NCI-H1105 treated with DMSO at 0.1 percent for 48 hours (cell line): ENCODE results near the gene CLPSL1.
"Not testable (repeated sequence)": the region's sequence is repeated elsewhere in the genome, so short reads cannot be mapped to it uniquely, and the experiment has no call there.

Experiments
- DNase-seq: peaks from one replicate; lab custom pipeline; 2025; lab: John Stamatoyannopoulos, UW

CLPSL1 gene, protein sequence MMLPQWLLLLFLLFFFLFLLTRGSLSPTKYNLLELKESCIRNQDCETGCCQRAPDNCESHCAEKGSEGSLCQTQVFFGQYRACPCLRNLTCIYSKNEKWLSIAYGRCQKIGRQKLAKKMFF

DNA sequence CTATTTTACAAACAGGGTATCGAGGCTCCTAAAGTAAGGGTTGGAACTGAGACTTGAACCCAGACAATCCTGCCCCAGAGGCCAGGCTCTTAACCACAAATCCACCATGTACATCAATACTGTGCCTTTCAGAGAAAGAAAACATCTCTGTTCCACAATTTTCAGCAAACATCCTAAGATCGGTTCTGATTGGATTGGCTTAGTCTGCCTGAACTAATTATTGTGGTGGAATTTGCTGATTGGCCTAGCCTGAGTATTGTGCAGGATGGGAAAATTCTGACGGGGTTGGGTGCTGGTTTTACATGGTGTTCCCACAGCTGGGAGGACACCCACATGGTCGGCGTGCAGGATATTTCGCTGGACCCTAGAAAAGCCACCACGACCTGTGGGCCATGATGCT is at the start of gene CLPSL1:
Gene CLPSL1 (plus strand): TSS at position 301 of the 400 bp plus-strand sequence. CDS start 92 bp downstream, at position 393.
- no peak for DNase-seq

DNA sequence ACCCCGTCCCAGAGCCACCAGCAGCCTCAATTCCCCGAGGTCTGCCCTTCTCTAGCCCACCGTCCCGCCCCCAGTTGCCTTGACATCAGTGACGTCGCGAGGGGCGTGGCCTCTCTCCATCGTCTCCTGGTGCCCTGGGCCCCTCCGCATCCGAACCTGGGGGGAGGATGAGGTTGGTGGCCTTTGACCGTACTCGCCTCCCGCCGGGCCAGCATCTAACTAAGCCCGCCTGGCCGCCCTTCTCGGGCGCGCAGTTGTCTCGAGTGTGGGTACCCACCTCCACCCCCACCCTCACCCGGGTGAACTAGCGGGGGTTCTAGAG is 49.4 kb upstream of the CLPSL1 start:
- DNase-seq, result peak; percentile 89

DNA sequence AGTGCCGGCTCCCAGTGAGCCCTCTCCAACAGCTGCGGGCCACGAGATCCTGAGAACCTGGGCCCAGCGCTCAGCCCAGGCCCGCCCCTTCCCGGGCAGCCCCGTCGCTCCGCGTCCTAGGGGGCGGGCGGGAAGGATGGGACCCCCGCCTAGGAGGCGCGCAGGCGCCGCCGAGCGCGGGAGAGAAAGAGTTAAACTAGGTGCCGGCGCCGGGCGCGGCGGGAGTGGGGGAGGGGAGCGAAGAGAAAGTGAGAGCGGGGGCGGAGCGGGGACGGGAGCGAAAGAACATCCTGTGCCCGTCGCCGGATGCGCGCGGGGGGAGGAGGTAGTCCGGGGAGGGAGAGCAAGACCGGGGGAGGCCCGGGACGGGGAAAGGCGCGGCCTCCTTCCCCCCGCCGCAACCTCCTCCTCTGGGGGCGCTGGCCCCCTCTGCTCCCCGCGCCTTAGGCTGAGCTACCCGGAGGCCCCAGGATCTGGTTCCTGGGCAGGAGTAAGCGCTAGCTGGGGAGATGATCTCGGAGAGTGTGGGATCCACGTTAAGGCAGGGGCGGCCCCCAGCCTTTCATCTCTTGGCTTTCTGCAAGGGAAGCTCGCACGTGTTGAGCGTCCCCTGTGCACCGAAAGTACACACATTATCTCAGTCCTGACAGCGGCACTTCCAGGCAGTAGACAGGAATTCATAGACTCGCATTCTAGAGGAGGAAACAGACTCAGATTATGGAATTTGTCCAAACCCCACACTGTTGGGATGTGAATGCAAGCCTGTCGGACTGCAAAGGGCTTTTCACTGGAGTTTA is 48.9 kb upstream of the CLPSL1 start:
- DNase-seq, result peak; percentile 57

DNA sequence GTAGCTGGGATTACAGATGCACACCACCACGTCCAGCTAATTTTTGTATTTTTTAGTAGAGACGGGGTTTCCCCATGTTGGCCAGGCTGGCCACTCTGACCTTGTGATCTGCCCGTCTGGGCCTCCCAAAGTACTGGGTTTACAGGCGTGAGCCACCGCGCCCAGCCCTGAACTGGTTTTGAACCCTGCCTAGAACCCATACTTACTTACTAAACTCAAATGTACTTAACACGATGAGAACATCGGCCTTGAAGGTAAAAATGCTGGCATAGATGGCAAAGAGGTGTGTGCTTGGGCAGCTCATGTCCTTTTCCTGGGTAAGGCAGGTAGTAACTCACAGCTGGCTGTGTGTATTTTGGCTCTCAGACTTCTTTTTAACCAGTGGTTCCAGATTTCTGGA is 47.2 kb upstream of the CLPSL1 start:
- DNase-seq, result no peak

DNA sequence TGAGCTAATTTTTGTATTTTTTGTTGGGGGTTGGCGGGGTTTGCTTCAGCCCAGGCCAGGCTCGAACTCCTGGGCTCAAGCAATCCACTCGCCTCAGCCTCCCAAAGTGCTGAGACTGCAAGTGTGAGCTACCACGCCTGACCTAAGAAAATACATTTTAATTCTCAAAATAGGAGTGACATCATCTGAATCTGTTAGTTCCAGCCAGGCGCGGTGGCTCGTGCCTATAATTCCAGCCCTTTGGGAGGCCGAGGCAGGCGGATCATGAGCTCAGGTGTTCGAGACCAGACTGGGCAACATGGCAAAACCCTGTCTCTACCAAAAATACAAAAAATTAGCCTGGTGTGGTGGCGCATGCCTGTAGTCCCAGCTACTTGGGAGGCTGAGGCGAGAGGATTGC is 46.5 kb upstream of the CLPSL1 start:
- not testable (repeated sequence) for DNase-seq

DNA sequence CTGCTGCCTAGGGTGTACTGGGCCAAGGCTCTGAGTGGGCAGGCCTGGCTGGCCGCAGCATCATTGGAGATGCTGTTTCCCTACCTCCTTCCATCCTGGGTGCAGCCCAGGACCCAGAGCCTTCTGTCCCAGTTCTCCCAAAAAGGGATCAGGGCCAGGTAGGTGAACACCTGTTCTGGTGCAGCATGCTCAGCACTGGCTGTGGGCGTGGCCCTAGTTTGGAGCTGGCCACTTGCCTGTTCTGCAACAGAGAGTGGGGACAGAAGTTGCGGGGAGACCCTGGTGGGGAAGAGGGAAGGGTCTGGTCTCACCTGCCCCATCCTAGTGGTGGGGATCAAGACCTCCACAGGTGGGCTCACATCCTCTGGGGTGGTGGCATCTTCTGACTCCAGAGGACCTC is 45.4 kb upstream of the CLPSL1 start:
- no peak for DNase-seq

DNA sequence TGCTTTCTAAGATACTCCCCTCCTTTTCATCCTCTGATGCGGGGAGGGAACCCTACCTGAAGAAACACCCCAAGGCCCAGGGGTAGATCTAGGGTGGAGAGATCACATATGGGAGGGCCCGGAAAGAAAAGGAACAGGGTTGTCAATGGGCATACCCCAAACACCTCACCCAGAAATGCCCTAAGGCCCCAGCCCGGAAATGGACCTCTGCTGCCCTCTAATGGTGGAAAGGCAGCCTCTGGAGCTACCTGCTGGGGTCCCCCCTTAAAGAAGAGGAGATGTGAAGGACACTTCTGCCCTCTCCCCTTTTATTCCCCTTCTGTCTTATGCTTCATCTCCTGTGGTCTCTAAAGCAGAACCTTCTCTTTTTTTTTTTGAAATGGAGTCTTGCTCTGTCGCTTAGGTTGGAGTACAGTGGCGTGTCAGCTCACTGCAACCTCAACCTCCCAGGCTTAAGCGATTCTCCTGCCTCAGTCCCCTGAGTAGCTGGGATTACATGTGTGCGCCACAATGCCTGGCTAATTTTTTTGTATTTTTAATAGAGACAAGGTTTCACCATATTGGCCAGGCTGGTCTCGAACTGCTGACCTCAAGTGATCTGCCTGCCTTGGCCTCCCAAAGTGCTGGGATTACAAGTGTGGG is 44.4 kb upstream of the CLPSL1 start:
- DNase-seq, result peak; percentile 60

DNA sequence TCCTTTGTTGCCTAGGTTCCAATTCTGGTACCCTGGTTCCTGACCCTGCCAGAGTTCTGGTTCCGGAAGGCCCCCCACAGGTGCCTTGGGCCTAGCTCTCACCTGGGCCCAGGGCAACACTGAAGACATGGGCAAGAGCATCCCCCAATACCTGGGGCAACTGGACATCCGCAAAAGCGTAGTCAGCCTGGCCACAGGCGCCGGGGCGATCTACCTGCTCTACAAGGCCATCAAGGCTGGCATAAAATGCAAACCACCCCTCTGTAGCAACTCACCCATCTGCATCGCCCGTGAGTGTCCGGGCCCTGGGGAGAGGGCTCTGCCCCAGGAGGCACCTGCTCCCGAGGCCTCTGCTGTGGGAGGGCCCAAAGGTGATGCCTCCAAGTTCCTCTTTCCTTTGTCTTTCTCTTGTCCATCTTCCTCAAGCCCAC is 43.8 kb upstream of the CLPSL1 start, which contains the start of gene ARMC12:
Gene ARMC12 (plus strand): TSS at position 51 of the 431 bp plus-strand sequence. CDS start 77 bp downstream, at position 128.
- DNase-seq, result no peak

DNA sequence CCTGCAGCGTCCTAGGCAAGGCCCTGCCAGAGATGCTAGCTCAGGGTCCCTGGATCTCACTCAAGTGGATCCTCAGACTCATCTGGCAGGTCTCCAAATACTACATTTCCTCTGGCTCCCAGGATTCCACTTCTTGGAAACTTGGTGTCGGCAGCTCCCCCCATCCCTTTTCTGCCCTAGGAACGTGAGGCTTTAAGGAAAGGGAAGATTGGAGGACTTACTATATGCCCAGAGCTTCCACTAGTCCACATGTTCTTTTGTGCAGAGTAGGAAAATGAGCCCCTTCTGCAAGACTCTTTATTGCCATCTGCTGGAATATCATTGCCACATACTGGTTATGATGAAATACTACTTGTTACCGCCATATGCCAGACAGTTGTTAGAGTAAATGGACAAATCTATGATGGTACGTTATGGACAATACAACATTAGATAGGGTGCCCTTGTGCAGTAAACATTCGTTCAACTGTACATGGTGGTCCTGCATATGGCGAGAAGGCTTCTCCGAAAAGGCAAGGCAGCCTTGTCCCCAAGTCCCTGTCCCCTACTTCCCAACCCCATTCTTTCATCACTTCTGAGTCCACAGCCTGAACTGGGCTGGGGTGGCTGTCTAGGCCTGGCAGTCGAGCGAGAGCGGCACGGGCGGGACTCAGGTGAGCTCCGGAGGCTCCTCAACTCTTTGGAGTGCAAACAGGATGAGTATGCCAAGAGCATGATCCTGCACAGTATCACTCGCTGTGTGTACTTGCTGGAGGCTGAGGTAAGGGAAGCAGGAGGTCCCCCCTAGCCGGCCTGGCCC is 43.2 kb upstream of the CLPSL1 start:
- DNase-seq, result peak; percentile 83

DNA sequence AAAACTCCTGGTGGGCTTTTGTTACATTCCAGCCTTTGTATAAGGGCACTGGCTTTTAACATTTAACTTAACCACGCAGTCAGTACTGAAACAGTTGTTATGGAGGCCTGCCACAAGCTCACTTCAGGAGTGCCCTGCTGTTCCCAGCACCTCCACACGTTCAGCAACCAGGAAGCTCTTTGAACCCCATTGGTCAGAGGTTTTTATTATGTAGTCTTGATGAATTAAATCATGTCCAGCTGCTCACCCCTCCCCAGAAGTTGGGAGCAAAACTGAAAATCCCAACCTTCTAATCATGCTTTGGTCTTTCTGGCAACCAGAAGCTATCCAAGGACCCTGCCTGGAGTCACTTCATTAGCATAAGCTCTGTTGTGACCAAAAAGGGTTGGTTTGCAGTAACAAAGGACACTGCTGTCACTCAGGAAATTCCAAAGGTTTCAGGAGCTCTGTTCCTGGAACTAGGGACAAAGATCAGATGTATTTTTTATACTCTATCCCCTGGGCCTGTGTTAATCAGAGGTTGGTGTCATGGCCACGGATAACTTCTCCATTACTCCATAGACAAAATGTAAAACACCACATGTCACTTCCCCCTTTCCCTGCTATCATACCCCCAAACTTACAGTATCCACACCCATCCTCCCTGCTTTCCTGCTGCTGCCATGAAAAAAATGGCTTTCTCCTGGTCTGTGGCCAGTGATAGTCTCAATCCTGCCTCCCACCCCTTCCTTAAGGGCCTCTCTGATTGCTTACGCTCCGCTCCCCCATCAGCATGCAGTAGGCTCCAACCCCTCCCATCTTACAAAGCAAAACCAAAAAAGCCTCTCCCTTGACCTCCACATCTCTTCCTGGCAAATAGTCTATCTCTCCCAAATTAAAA is 40.9 kb upstream of the CLPSL1 start:
- DNase-seq, result no peak

DNA sequence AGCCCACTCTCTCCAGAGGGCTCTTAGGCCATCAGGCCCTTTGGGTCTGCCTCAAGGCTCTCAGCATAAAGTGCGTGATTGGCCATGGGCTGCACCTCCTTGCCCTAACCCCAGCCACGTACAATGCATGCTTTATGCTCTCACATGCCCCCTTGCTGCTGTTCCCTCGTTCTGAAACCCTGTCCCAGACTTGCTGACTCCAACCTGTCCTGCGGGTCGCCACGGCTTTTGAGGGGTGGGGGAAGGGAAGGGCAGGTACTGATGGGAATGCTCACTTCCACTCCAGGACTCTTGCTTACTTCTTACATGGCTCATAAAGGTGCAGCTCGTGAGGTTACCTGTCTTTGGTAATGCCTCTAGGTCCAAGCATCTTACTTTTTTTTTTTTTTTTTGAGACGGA is 38.0 kb upstream of the CLPSL1 start:
- DNase-seq, result no peak

DNA sequence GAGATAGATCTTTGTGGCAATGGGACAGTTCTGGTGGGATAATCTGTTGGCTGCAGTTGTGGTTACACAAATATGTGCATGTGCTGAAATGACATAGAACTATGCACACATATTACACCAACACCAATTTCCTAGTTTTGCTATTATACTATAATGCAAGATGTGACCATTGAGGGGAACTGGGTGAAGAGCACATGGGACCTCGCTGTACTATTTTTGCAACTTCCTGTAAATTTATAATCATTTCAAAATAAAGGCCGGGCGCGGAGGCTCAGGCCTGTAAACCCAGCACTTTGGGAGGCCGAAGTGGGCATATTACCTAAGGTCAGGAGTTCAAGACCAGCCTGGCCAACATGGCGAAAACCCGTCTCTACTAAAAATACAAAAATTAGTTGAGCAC is 35.3 kb upstream of the CLPSL1 start:
- no peak for DNase-seq

DNA sequence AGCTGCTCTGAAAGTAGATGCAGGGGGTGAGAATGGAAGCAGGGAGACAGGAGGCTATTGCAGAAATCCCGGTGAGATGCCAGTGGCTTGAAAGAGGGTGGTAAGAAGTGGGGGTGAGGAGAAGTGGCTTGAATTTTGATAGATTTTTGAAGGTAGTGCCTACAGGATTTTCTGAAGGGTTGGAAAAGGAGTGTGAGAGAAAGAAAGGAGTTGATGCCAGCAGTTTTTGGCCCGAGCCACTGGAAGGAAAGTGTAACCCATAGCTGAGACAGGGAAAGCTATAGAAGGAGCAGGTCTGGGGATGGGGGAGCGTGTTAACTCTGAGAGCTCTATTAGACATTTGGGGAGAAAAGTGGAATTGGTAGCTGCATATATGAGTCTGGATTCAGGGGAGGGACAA is 34.3 kb upstream of the CLPSL1 start:
- no peak for DNase-seq

DNA sequence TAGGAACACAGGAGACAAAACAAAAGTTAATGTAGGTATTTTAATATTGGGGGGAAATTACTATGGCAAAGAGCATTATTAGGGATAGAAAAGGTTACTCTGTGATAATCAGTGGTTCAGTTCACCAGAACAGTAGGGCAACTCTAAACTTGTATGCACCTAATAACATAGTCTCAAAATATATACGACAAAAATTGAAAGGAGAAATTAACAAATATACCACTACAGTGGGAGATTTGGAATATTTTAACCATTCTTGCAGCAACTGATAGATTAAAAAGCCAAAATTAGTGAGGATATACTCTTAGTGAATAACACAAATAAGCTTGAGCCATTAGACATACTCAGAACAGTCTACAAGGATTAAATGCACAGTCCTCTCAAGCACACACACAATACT is 32.9 kb upstream of the CLPSL1 start:
- no peak for DNase-seq

DNA sequence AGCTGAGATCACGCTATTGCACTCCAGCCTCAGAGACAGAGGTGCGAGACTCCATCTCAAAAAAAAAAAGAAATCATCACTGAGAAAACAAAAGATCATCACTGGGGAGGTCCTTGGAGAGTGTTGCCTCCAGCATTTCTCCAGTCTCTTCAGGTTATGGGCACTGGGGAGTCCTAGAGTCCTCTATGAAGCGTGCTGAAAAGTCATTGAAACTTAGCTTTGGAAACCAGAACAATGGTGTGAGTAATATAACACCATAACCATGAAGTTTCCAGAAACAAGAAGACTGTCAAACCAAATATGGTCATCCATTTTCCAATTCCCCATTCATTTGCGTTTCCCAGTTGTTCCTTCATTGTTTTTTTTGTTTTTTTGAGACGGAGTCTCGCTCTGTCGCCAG is 30.3 kb upstream of the CLPSL1 start:
- DNase-seq, result no peak

DNA sequence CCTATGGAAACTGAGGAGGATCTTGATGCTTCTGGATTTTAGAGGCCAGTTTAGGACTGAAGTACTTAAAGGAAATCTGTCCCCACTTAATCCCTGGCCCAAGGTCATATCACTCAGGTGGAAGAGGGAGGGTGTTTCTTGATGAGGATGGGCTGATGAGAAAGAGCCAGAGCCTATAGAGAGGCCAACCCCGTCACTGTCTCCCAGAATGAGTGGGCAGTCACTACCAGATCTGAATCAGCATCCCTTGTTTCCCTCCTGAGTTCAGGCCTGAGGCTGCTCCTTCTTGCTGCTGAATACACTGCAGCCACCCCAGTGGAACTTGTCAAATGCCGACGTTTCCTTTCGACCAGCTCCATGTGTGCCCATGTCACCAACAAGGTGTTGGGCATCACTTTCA is 29.2 kb upstream of the CLPSL1 start:
- no peak for DNase-seq

DNA sequence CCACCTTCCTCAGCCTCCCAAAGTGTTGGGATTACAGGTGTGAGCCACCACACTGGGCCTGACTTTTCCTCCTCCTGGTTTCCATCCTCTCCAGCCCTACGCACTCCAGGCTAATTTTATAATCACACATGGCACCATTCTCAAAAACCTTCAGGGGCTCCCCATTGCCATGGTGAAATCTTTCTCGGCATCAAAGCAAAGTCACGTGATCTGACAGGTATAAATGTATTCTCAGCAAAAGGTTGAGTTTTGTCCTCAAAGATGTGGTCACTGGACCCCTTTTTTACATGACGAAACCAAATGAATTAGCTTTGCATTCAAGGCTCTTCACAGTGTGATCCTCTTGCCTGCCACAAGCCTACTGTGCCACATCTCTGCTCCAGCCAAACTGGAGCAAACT is 28.5 kb upstream of the CLPSL1 start:
- DNase-seq, result no peak

DNA sequence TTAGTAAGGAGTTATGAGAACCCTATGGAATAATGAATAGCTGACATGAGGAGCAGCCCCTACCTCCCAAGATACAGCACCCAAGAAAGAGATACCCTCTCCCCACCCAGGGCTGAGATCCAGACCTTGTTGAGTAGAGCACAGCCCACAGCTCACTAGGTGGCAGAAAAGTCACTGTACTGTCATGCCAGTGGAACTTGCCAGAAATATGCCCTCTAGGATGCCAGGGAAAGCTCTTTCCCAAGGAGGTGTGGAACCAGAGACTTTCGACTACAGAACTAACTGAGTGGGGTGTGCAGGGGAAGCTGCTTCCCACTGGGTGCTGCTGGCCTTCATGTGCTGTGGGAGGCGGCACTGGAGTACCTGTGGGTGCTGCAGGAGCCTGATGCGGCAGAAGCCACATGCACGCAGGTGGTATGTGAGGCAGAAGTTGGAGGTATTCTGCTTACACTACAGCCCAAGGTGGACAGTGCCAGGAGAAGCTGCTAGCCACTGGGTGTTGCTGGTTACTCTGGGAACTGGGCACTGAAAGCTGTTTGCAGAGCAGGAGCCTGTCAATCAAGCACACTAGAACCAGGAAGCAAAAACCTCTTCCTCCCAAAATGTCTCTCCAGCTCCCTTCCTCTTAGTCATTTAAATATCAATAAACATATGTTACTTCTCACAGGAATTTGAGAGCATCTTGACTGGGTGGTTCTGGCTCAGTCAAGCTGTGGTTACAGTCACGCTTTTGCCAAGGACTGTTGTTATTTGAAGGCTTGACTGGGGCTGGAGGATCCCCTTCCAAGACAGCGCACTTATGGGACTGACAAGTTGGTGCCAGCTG is 26.2 kb upstream of the CLPSL1 start:
- DNase-seq, result no peak

DNA sequence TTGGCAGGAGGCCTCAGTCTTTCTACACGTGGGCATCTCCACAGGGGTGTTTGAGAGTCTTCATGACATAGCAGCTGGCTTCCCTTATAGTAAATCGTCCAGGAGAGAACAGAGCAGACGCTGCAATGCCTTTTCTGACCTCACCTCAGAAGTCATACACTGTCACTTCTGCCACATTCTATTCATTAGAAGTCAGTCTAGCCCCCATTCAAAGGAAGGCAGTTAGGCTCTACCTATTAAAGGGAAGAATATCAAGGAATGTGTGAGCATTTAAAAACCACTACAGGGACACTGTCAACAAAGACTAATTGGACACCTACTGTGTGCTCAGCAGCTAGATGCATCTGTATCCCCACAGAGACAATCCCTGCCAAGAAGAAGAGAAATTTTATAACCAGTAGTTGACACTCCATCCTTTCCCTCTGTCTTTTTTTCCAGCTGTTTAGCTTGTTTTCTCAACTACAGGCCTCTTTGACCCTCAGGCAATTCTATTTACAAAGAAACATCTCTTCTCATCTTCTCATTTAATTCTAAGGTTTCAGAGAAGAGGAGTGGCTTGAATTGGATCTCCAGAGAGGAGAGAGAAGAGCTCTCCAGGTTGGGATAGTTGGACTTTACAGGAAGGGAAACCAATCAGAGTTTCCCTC is 25.4 kb upstream of the CLPSL1 start:
- no peak for DNase-seq

DNA sequence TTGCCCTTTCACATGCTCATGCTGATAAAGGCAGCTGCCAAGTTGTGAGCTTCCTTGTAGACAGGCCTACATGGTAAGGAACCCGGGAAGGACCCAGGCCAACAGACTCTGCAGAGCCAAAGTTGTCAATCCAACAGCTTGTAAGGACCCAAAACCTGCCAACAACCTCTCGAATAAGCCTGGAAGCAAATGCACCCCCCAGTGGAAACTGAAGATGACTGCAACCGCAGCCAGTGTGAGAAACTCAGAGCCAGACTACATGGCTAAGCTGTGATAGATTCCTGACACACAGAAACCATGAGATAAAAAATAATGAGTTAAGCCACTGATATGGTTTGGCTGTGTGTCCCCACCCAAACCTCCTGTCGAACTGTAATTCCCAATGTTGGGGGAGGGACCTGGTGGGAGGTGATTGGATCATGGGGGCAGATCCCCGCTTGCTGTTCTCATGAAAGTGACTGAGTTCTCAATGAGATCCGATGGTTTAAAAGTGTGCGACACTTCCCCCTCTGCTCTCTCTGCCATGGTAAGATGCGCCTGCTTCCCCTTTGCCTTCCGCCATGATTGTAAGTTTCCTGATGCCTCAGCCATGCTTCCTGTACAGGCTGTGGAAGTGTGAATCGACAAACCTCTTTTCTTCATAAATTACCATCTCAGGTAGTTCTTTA is 23.2 kb upstream of the CLPSL1 start:
- no peak for DNase-seq
